A673 (cell line): Measurements from ENCODE around the gene FBN1. TPM values are rescaled to one million over a fixed set of nuclear protein-coding genes. Genes with fewer than 3 reads are reported as not detected.

Experiments used
- BruUV-seq: library from RNA; stranded (reverse); fragments of 400-500 nt; replicated peaks from 2 replicates; lab custom pipeline; 2021; lab: Mats Ljungman, UMichigan
- CTCF ChIA-PET: fragments of 300-600 bp; sonication (Branson Sonifier 250); formaldehyde crosslinking; loops from one replicate; lab custom pipeline; 2022; ENCODE audit warnings: antibody characterized with exemption; lab: Charles Lee
- POLR2A ChIA-PET: fragments of 300-600 bp; sonication (Branson Sonifier 250); formaldehyde crosslinking; loops from one replicate; lab custom pipeline; 2022; ENCODE audit warnings: antibody characterized with exemption; ENCODE audit not compliant: low non-redundant PET; lab: Charles Lee
- DNase-seq: peaks from one replicate; pipeline ENCODE4 v3.0.0-alpha.2; 2015; ENCODE audit warnings: low spot score
- H3K27ac ChIP-seq: fragments of 200-600 bp; sonication (generic); 2 replicates; pipeline ENCODE4 v1.5.1; 2016; ENCODE audit warnings: mixed run types, low read depth, mild to moderate bottlenecking, mixed read lengths, antibody characterized with exemption, low read length; ENCODE audit not compliant: poor library complexity, severe bottlenecking
- H3K27me3 ChIP-seq: fragments of 200-600 bp; sonication (generic); replicated peaks from 2 replicates; pipeline ENCODE4 v1.6.1; 2017; ENCODE audit warnings: mixed run types, low read depth, mild to moderate bottlenecking, mixed read lengths, antibody characterized with exemption, low read length; ENCODE audit not compliant: insufficient read depth, poor library complexity
- H3K36me3 ChIP-seq: fragments of 200-600 bp; sonication (generic); 2 replicates; pipeline ENCODE4 v1.6.1; 2016; ENCODE audit warnings: mixed run types, mild to moderate bottlenecking, mixed read lengths, antibody characterized with exemption, low read length; ENCODE audit not compliant: insufficient read depth, poor library complexity, severe bottlenecking
- H3K4me1 ChIP-seq: fragments of 200-600 bp; sonication (generic); 2 replicates; pipeline ENCODE4 v1.6.1; 2017; ENCODE audit warnings: mixed run types, mild to moderate bottlenecking, mixed read lengths, antibody characterized with exemption, low read length; ENCODE audit not compliant: insufficient read depth, poor library complexity, severe bottlenecking
- H3K4me3 ChIP-seq: fragments of 200-600 bp; sonication (generic); 2 replicates; pipeline ENCODE4 v1.5.1; 2016; ENCODE audit warnings: low read depth, mixed run types, mild to moderate bottlenecking, mixed read lengths, low read length; ENCODE audit not compliant: poor library complexity, severe bottlenecking
- H3K9me3 ChIP-seq: fragments of 200-600 bp; sonication (generic); 2 replicates; pipeline ENCODE4 v1.6.1; 2016; ENCODE audit warnings: mixed run types, low read depth, mild to moderate bottlenecking, mixed read lengths, antibody characterized with exemption, low read length; ENCODE audit not compliant: poor library complexity, severe bottlenecking
- EZH2 ChIP-seq: fragments of 200-600 bp; sonication (generic); IDR thresholded peaks from 2 replicates; pipeline ENCODE4 v1.6.1; 2017; ENCODE audit warnings: borderline replicate concordance, low read depth, mild to moderate bottlenecking, mixed read lengths, antibody characterized with exemption, low read length; ENCODE audit not compliant: poor library complexity, severe bottlenecking
- intact Hi-C: fragments of 100-400 bp; cut with micrococcal nuclease; formaldehyde crosslinking; loops from one replicate; pipeline ENCODE4 v1.10.0; 2022; ENCODE audit not compliant: unreplicated experiment
- total RNA-seq: library from RNA; stranded (reverse); gene quantifications from 2 replicates; pipeline ENCODE4 v1.2.3, GENCODE V29; 2021
- TF ChIP-seq, protein P1 (sequence below): fragments of 300-800, 200-600 bp; sonication (generic); conservative IDR thresholded peaks from 2 replicates; pipeline ENCODE4 v1.5.1; 2017; ENCODE audit warnings: low read depth, mild to moderate bottlenecking, antibody characterized with exemption, low read length, moderate library complexity, mixed read lengths

Gene FBN1
- total RNA-seq, 1 experiment from 2014 or later: 25.4 TPM

DNA sequence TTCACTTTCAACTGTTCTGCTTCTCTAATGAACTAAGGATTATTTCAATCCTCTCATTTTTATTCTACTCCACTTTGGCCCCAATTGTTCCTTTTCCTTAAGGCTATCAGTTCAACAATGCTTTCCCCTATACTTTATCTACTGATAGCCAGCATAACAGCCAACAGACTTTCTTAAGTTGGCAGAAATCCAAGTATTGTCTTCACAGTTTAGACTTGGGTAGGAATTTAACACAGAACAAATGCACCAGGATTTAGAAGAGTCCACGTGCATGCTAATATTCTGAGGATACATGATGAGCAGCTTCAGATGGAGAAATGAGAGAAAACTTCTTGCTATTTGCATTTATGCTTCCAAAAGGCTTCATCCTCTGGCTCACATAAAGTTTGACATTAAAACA is 54.8 kb downstream of the FBN1 start:
- TF ChIP-seq, protein P1, sequence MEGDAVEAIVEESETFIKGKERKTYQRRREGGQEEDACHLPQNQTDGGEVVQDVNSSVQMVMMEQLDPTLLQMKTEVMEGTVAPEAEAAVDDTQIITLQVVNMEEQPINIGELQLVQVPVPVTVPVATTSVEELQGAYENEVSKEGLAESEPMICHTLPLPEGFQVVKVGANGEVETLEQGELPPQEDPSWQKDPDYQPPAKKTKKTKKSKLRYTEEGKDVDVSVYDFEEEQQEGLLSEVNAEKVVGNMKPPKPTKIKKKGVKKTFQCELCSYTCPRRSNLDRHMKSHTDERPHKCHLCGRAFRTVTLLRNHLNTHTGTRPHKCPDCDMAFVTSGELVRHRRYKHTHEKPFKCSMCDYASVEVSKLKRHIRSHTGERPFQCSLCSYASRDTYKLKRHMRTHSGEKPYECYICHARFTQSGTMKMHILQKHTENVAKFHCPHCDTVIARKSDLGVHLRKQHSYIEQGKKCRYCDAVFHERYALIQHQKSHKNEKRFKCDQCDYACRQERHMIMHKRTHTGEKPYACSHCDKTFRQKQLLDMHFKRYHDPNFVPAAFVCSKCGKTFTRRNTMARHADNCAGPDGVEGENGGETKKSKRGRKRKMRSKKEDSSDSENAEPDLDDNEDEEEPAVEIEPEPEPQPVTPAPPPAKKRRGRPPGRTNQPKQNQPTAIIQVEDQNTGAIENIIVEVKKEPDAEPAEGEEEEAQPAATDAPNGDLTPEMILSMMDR: no peak
- no peak for TF ChIP-seq EZH2
- intact Hi-C loops: no loop called here
- no peak for DNase-seq
- Histone ChIP-seq H3K36me3 (no peaks in the 10 kb centered on the region), H3K9me3 (no peaks in the 10 kb centered on the region), H3K4me3 (no peak overlapping the region), H3K4me1 (peaks cover 5% of the 10 kb centered on the region), H3K27ac (no peak overlapping the region), H3K27me3 (no peaks in the 10 kb centered on the region)
- POLR2A ChIA-PET: no interaction called here
- no TSS peak for BruUV-seq
- CTCF ChIA-PET: no interaction called here

DNA sequence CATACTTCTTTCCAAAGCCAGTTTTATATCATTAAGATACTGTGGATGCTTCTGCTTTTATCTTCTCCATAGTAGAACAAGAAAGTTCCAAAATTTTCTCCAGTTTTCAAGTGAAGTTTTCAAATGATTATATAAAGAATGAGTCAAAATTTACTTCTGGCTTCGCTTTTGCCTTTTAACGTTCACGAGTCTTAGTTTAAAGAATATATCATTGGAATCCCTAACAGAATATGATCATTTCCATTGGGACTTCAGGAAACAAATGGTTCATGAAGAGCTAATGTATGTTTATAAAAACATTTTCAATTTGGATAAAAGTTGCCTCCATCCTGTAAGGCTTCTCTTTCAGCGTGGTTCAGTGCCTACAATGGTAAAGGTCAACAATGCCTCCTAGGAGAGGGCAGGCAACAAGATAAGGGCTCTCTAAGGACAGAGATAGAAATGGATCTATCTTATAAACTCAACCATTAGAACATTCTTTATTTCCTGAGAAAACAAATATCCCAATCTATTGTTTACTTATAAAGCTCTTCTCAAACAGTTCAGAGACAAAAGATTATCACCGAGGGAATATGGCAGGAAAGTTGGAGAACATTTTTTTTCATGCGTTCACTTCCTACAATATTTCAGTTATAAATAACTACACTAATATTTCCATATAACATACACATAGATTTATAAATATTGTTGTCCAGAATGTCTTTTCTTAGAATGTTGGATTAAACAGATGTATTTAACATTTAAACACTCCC is 60.5 kb downstream of the FBN1 start:
- CTCF ChIA-PET: no interaction called here

DNA sequence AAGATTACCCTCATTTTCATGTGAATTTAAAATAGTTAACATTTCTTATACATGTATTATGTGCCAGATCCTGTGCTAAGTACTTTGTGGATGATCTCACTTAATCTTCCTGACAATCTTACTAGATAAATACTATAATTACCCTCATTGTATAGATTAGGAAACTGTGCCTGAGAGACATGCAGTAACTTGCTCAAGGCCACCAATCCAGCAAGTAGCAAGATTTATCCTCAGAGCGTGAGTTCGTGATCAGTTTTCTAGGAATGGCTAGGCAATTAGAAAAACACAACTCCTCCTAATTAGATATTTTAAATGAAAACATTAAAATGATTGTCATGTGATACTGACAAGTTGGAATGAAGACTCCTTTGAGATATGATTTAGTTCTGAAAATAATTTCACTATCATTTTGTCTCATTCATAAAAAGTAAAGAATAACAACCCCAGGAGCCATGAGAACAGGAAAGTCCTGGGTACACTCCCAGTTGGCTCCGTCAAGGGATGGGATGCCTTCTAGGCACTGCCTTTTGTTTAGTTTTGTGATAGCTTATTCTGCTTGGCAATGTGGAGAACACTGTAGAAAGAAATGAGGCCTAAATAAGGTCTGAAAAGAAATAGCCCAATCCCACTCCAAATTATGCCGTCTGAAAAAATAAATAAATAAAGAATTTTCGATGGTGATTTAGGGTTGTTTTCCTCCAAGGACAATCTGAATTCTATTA is 61.3 kb downstream of the FBN1 start:
- peaks cover 31% of the 10 kb centered on the region for H3K4me1 ChIP-seq
- ChIA-PET CTCF (no interaction called here), POLR2A (no interaction called here)
- no peak for DNase-seq
- no peak overlapping the region for H3K27ac ChIP-seq
- intact Hi-C loops: no loop called here
- H3K4me3 ChIP-seq: no peak overlapping the region
- H3K27me3 ChIP-seq: no peaks in the 10 kb centered on the region
- no peaks in the 10 kb centered on the region for H3K9me3 ChIP-seq
- H3K36me3 ChIP-seq: no peaks in the 10 kb centered on the region
- BruUV-seq: no TSS peak
- TF ChIP-seq EZH2: no peak
- TF ChIP-seq, protein P1: no peak

More for the DNA sequence above, 60.5 kb downstream of the FBN1 start:
- intact Hi-C loops: no loop called here
- BruUV-seq: no TSS peak
- no peak for DNase-seq
- TF ChIP-seq EZH2: no peak
- TF ChIP-seq, protein P1: no peak
- Histone ChIP-seq H3K9me3 (no peaks in the 10 kb centered on the region), H3K4me1 (peaks cover 31% of the 10 kb centered on the region), H3K27ac (no peak overlapping the region), H3K36me3 (no peaks in the 10 kb centered on the region), H3K27me3 (no peaks in the 10 kb centered on the region), H3K4me3 (no peak overlapping the region)
- POLR2A ChIA-PET: no interaction called here
